ENCODE data around the gene PYGB.

GRCh38 chr20:25239387-25240370, 8.2 kb upstream of the PYGB start:
- no peak for TF ChIP-seq RAD21 (IDR thresholded peaks at IDR 0.05; ENCODE audit: low read depth)
- TF ChIP-seq TCF12 (IDR thresholded peaks at IDR 0.05; ENCODE audit: low read depth), result no peak
- TF ChIP-seq MAX (IDR thresholded peaks at IDR 0.05), result no peak
- no peak for TF ChIP-seq FOXM1 (IDR thresholded peaks at IDR 0.05; ENCODE audit: borderline replicate concordance, low read depth)
- no peak for TF ChIP-seq CREB1 (IDR thresholded peaks at IDR 0.05; ENCODE audit: low read depth)

Measured in Ishikawa (cell line).